Subcutaneous adipose tissue (tissue), 4 donors: ENCODE data around the gene DDX49. TPM values are rescaled to one million over a fixed set of nuclear protein-coding genes. Genes with fewer than 3 reads are reported as not detected.

ENCODE experiments used
- CTCF ChIP-seq: fragments of 450-650 bp; IDR thresholded peaks from one replicate; pipeline ENCODE4 v1.5.1; 2016; ENCODE audit warnings: low read depth, mild to moderate bottlenecking, control low read depth, antibody characterized with exemption, moderate library complexity
- total RNA-seq, 4 donors: library from RNA; depleted of rRNA; stranded (reverse); fragments of >200 nt; gene quantifications; one replicate each; pipeline ENCODE4 v1.1.0, GENCODE V29; 2016

Gene DDX49
- total RNA-seq, 4 donors from 2014 or later: 17.0 to 38.2 (median 28.9) TPM

- no peak for TF ChIP-seq CTCF
Observed at GRCh38 chr19:18943465-18943864, 23.9 kb downstream of the DDX49 start.

GRCh38 chr19:18945297-18945696, 25.8 kb downstream of the DDX49 start:
- TF ChIP-seq CTCF: no peak

- TF ChIP-seq CTCF: no peak
Observed at GRCh38 chr19:18946335-18946734, 26.8 kb downstream of the DDX49 start.

- no peak for TF ChIP-seq CTCF
Observed at GRCh38 chr19:18946918-18947317, 27.4 kb downstream of the DDX49 start.

GRCh38 chr19:18948075-18948975, 28.8 kb downstream of the DDX49 start:
- no peak for TF ChIP-seq CTCF

- no peak for TF ChIP-seq CTCF
Observed at GRCh38 chr19:18948976-18949356, 29.5 kb downstream of the DDX49 start.

GRCh38 chr19:18949858-18950257, 30.3 kb downstream of the DDX49 start:
- TF ChIP-seq CTCF: no peak
